Naive thymus-derived CD4-positive, alpha-beta T cell (primary cell): ENCODE data around the gene ACP3. TPM values are rescaled to one million over a fixed set of nuclear protein-coding genes. Genes with fewer than 3 reads are reported as not detected.

Experiments
- ATAC-seq: fragments of 150-1000 bp; cut with Tn5 transposase; 2 replicates; pipeline ENCODE4 v1.10.0; 2021; ENCODE audit warnings: mild to moderate bottlenecking, moderate library complexity
- CTCF ChIA-PET: fragments of 350-600 bp; sonication (Branson Sonifier 250); formaldehyde crosslinking; loops from one replicate; lab custom pipeline; 2021; ENCODE audit warnings: antibody characterized with exemption; lab: Charles Lee
- POLR2A ChIA-PET: fragments of 350-600 bp; sonication (Branson Sonifier 250); formaldehyde crosslinking; loops from one replicate; lab custom pipeline; 2021; ENCODE audit warnings: antibody characterized with exemption, inconsistent platforms; lab: Charles Lee
- DNase-seq, 9 donors: peaks; one replicate each; pipeline versions ENCODE4 v3.0.0 to v3.0.0-alpha.2; 2020 to 2022; ENCODE audit warnings: mixed read lengths in 1 of 9
- H3K27ac ChIP-seq: one replicate; pipeline ENCODE4 v1.7.0; 2013; ENCODE audit warnings: mild to moderate bottlenecking, low read depth, low read length, moderate library complexity
- H3K27me3 ChIP-seq, 2 donors: one replicate each; pipeline ENCODE4 v1.7.0; 2013; ENCODE audit warnings: low read length in 2 of 2, mild to moderate bottlenecking in 2 of 2, moderate library complexity in 2 of 2; ENCODE audit not compliant: control insufficient read depth in 2 of 2, insufficient read depth in 2 of 2
- H3K36me3 ChIP-seq, 3 experiments: 1 replicate in 2 of 3; 2 replicates in 1 of 3; pipeline ENCODE4 v1.7.0; 2013; ENCODE audit warnings: low read length in 3 of 3, mild to moderate bottlenecking in 3 of 3, moderate library complexity in 1 of 3; ENCODE audit not compliant: insufficient read depth in 3 of 3, control insufficient read depth in 2 of 3
- H3K4me1 ChIP-seq, 2 donors: one replicate each; pipeline ENCODE4 v1.7.0; 2013; ENCODE audit warnings: low read length in 2 of 2, mild to moderate bottlenecking in 2 of 2, moderate library complexity in 1 of 2; ENCODE audit not compliant: control insufficient read depth in 2 of 2, insufficient read depth in 2 of 2
- H3K4me3 ChIP-seq: 2 replicates; pipeline ENCODE4 v1.7.0; 2013; ENCODE audit warnings: mild to moderate bottlenecking, low read length
- H3K9me3 ChIP-seq, 3 experiments: 1 replicate in 2 of 3; 2 replicates in 1 of 3; pipeline ENCODE4 v1.7.0; 2013; ENCODE audit warnings: low read length in 3 of 3; ENCODE audit not compliant: control insufficient read depth in 2 of 3
- H3K27ac Mint-ChIP-seq, 9 donors: one replicate each; pipeline ENCODE4 v1.8.0; 2020 to 2022; ENCODE audit warnings: mixed read lengths in 9 of 9, mild to moderate bottlenecking in 8 of 9, moderate library complexity in 5 of 9, inconsistent platforms in 2 of 9
- H3K27me3 Mint-ChIP-seq, 5 donors: one replicate each; pipeline ENCODE4 v1.8.0; 2021 to 2022; ENCODE audit warnings: mixed read lengths in 5 of 5, mild to moderate bottlenecking in 1 of 5
- H3K36me3 Mint-ChIP-seq, 5 donors: one replicate each; pipeline ENCODE4 v1.8.0; 2020 to 2022; ENCODE audit warnings: mixed read lengths in 5 of 5, mild to moderate bottlenecking in 3 of 5, inconsistent platforms in 1 of 5
- H3K4me1 Mint-ChIP-seq, 7 donors: one replicate each; pipeline ENCODE4 v1.8.0; 2020 to 2022; ENCODE audit warnings: mixed read lengths in 7 of 7, mild to moderate bottlenecking in 3 of 7, inconsistent platforms in 1 of 7
- H3K4me3 Mint-ChIP-seq, 10 donors: one replicate each; pipeline ENCODE4 v1.8.0; 2020 to 2022; ENCODE audit warnings: mild to moderate bottlenecking in 10 of 10, mixed read lengths in 10 of 10, moderate library complexity in 6 of 10, inconsistent platforms in 2 of 10
- H3K9me3 Mint-ChIP-seq, 11 donors: one replicate each; pipeline ENCODE4 v1.8.0; 2020 to 2022; ENCODE audit warnings: mixed read lengths in 11 of 11, mild to moderate bottlenecking in 4 of 11, inconsistent platforms in 1 of 11, moderate library complexity in 1 of 11
- intact Hi-C, 2 donors: fragments of 100-400 bp; cut with micrococcal nuclease; formaldehyde crosslinking; loops; one replicate each; pipeline ENCODE4 v1.15.1; 2023
- polyA plus RNA-seq, 2 donors: library from polyadenylated mRNA; unstranded; fragments of 300-500 nt; fragmentation: Illumina TruSeq; gene quantifications; one replicate each; pipeline ENCODE4 v1.2.3, GENCODE V29; 2021
- total RNA-seq, 6 experiments: library from RNA in 5 of 6; stranded (reverse) in 5 of 6; gene quantifications; 1 replicate in 5 of 6; 2 replicates in 1 of 6; pipeline ENCODE4 v1.2.3 and lab custom pipeline; 2021 to 2026

Gene ACP3
- total and polyA plus RNA-seq, 7 experiments from 2014 or later = 0.32 to 19.0 (median 1.9) TPM; not detected in 4

- ATAC-seq (no peak), DNase-seq (no peak)
- Histone ChIP-seq H3K27ac (no peak overlapping the region), H3K9me3 (no peaks in the 10 kb centered on the region), H3K4me3 (no peak overlapping the region), H3K4me1 (no peaks in the 10 kb centered on the region), H3K27me3 (no peaks in the 10 kb centered on the region), H3K36me3 (no peaks in the 10 kb centered on the region)
- ChIA-PET POLR2A (no interaction called here), CTCF (no interaction called here)
- intact Hi-C loops = no loop called here
- H3K4me3 Mint-ChIP-seq = no peak overlapping the region
- H3K36me3 Mint-ChIP-seq = no peaks in the 10 kb centered on the region
- H3K27ac Mint-ChIP-seq = no peak overlapping the region
- H3K27me3 Mint-ChIP-seq = peaks cover 0 to 31% (median 19%) of the 10 kb centered on the region in 5 donors
- H3K4me1 Mint-ChIP-seq = peaks cover 0 to 2% (median 0%) of the 10 kb centered on the region in 7 donors
- H3K9me3 Mint-ChIP-seq = peaks cover 0 to 15% (median 3%) of the 10 kb centered on the region in 11 donors
These were observed 33.2 kb upstream of the ACP3 start for GRCh38 chr3:132283916-132284405.

DNA sequence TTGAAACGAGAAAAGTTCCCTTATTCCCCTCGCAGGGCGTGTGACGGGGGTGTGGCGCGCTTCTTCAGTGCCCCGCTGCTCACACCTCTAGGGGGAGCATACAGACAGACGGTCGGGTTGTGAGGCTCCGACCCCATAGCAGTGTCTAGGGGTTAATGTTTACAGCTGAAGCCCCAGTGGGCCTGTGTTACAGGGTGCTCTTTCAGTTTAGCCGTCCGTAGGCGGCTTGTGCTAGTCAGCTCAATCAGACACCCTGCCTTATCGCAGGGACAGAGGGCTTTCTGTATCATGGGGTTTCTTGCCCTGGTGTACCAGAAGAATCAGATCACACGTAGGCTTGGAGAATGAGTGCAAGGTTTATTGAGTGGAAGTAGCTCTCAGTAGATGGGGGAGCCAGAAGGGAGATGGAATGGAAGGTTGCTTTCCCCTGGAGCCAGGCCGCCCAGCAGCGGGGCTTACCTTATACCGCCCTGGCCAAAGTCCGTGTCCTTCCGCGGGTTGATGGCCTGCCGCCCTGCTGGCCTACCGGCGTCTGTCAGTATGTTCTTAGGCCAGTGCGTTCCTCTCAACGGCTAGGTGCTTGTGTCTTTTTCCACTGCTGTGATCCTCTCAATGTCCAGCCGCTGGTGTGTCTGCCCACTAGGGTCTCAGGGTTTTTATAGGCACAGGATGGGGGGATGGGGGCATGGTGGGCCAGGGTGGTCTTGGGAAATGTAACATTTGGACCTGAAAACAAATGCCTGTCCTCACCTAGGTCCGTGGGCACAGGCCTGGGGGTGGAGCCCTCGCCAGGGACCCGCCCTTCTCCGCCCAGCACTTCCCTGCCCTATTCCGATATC is 32.2 kb upstream of the ACP3 start:
- Histone ChIP-seq H3K9me3 (no peaks in the 10 kb centered on the region), H3K4me3 (no peak overlapping the region), H3K4me1 (no peaks in the 10 kb centered on the region), H3K27me3 (peaks cover 0 to 4% of the 10 kb centered on the region in 2 donors), H3K36me3 (no peaks in the 10 kb centered on the region), H3K27ac (no peak overlapping the region)
- Mint-ChIP-seq H3K27ac (no peak overlapping the region), H3K4me1 (peaks cover 0 to 2% (median 0%) of the 10 kb centered on the region in 7 donors), H3K4me3 (no peak overlapping the region), H3K27me3 (peaks cover 0 to 41% (median 26%) of the 10 kb centered on the region in 5 donors), H3K9me3 (peaks cover 0 to 15% (median 5%) of the 10 kb centered on the region in 11 donors), H3K36me3 (no peaks in the 10 kb centered on the region)
- intact Hi-C loops = no loop called here
- DNase-seq = no peak
- ChIA-PET POLR2A (no interaction called here), CTCF (no interaction called here)
- no peak for ATAC-seq

DNA sequence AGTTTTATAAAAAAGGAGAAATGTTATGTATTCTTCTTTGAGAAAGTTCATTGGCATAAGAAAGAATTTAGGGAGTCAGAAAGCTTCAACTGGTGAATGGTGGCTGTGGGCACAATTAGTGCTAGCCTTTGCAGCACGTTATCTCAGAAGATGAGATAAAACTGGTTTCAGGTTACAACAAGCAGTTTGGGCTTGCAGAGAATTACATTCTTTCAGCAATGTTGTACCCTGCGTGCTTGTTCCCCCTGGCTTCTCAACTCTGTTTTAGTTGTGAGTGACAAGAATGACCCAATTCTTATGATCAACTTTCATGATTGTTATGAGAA is 31.6 kb upstream of the ACP3 start:
- Histone ChIP-seq H3K4me3 (no peak overlapping the region), H3K4me1 (no peaks in the 10 kb centered on the region), H3K9me3 (no peaks in the 10 kb centered on the region), H3K36me3 (no peaks in the 10 kb centered on the region), H3K27me3 (peaks cover 0 to 4% of the 10 kb centered on the region in 2 donors), H3K27ac (no peak overlapping the region)
- no peak for ATAC-seq
- intact Hi-C loops = no loop called here
- CTCF ChIA-PET = no interaction called here
- peaks cover 0 to 44% (median 25%) of the 10 kb centered on the region in 5 donors for H3K27me3 Mint-ChIP-seq
- H3K27ac Mint-ChIP-seq = no peak overlapping the region
- POLR2A ChIA-PET = no interaction called here
- no peak overlapping the region for H3K4me3 Mint-ChIP-seq
- peaks cover 0 to 15% (median 5%) of the 10 kb centered on the region in 11 donors for H3K9me3 Mint-ChIP-seq
- DNase-seq = no peak
- peaks cover 0 to 2% (median 0%) of the 10 kb centered on the region in 7 donors for H3K4me1 Mint-ChIP-seq
- no peaks in the 10 kb centered on the region for H3K36me3 Mint-ChIP-seq

GRCh38 chr3:132286035-132286434 is 31.2 kb upstream of the ACP3 start:
- CTCF ChIA-PET = no interaction called here
- Mint-ChIP-seq H3K36me3 (no peaks in the 10 kb centered on the region), H3K27ac (no peak overlapping the region), H3K4me3 (no peak overlapping the region), H3K27me3 (peaks cover 0 to 48% (median 25%) of the 10 kb centered on the region in 5 donors), H3K9me3 (peaks cover 0 to 15% (median 5%) of the 10 kb centered on the region in 11 donors), H3K4me1 (peaks cover 0 to 6% (median 0%) of the 10 kb centered on the region in 7 donors)
- no peak overlapping the region for H3K27ac ChIP-seq
- H3K36me3 ChIP-seq = no peaks in the 10 kb centered on the region
- POLR2A ChIA-PET = no interaction called here
- H3K4me1 ChIP-seq = no peaks in the 10 kb centered on the region
- ATAC-seq (no peak), DNase-seq (no peak)
- H3K27me3 ChIP-seq = peaks cover 0 to 4% of the 10 kb centered on the region in 2 donors
- no peak overlapping the region for H3K4me3 ChIP-seq
- H3K9me3 ChIP-seq = no peaks in the 10 kb centered on the region
- intact Hi-C loops = no loop called here

DNA sequence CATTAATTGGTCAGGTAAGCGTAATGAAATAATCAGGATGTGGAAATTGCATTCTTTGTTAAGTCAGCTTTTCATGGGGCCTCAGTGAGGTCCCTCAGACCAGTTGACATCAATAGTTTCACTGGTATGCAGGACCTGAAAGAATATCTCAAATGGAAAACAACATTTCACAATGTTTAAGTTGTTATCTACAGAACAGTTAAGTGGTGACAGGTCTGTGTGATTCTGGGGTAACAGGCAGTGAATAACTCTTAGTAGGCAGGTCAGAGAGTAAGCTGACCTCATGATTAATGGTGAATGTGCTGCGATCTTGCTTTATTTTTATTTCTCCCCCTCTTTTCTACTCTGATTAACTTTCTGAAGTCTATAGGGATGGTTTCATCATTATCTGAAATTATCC is 28.9 kb upstream of the ACP3 start:
- no peak for DNase-seq
- intact Hi-C loops = no loop called here
- Mint-ChIP-seq H3K4me1 (peaks cover 0 to 4% (median 0%) of the 10 kb centered on the region in 7 donors), H3K27ac (no peak overlapping the region), H3K27me3 (peaks cover 0 to 50% (median 30%) of the 10 kb centered on the region in 5 donors), H3K9me3 (peaks cover 0 to 15% (median 5%) of the 10 kb centered on the region in 11 donors), H3K4me3 (no peak overlapping the region), H3K36me3 (no peaks in the 10 kb centered on the region)
- H3K4me3 ChIP-seq = no peak overlapping the region
- H3K36me3 ChIP-seq = no peaks in the 10 kb centered on the region
- POLR2A ChIA-PET = no interaction called here
- H3K27me3 ChIP-seq = peaks cover 0 to 4% of the 10 kb centered on the region in 2 donors
- no peak overlapping the region for H3K27ac ChIP-seq
- H3K9me3 ChIP-seq = no peaks in the 10 kb centered on the region
- CTCF ChIA-PET = no interaction called here
- no peak for ATAC-seq
- H3K4me1 ChIP-seq = no peaks in the 10 kb centered on the region

GRCh38 chr3:132289316-132289715 is 27.9 kb upstream of the ACP3 start:
- no peaks in the 10 kb centered on the region for H3K9me3 ChIP-seq
- ATAC-seq (no peak), DNase-seq (no peak)
- no peak overlapping the region for H3K4me3 Mint-ChIP-seq
- no peaks in the 10 kb centered on the region for H3K36me3 Mint-ChIP-seq
- no peaks in the 10 kb centered on the region for H3K36me3 ChIP-seq
- no peak overlapping the region for H3K27ac ChIP-seq
- H3K9me3 Mint-ChIP-seq = peaks cover 0 to 15% (median 5%) of the 10 kb centered on the region in 11 donors
- ChIA-PET POLR2A (no interaction called here), CTCF (no interaction called here)
- intact Hi-C loops = no loop called here
- peaks cover 0 to 46% (median 30%) of the 10 kb centered on the region in 5 donors for H3K27me3 Mint-ChIP-seq
- no peak overlapping the region for H3K4me3 ChIP-seq
- peaks cover 0 to 4% (median 0%) of the 10 kb centered on the region in 7 donors for H3K4me1 Mint-ChIP-seq
- H3K27ac Mint-ChIP-seq = no peak overlapping the region
- H3K27me3 ChIP-seq = peaks cover 0 to 4% of the 10 kb centered on the region in 2 donors
- H3K4me1 ChIP-seq = no peaks in the 10 kb centered on the region
